K562 (cell line): ENCODE measurements around the gene MRNIP. TPM values are rescaled to one million over a fixed set of nuclear protein-coding genes. Genes with fewer than 3 reads are reported as not detected.

Experiments
- CBX1 ChIP-seq: sonication (generic); IDR thresholded peaks from 2 replicates; pipeline ENCODE4 v1.6.1; 2016; ENCODE audit warnings: antibody characterized with exemption, low read depth, mild to moderate bottlenecking
- MEF2D ChIP-seq: conservative IDR thresholded peaks from 2 replicates; pipeline ENCODE4 v1.6.1; 2016; ENCODE audit warnings: low read depth, missing genetic modification characterization, missing compliant biosample characterization
- TAF9B ChIP-seq: fragments of 450-650 bp; IDR thresholded peaks from 2 replicates; pipeline ENCODE4 v1.6.1; 2018; ENCODE audit warnings: mild to moderate bottlenecking; ENCODE audit not compliant: partially characterized antibody
- ZNF766 ChIP-seq: fragments of 200-800 bp; sonication (Bioruptor generic); conservative IDR thresholded peaks from 2 replicates; pipeline ENCODE4 v1.6.1; 2016; ENCODE audit warnings: missing genetic modification characterization, missing compliant biosample characterization
- polyA plus RNA-seq, 8 experiments: library from polyadenylated mRNA; depleted of rRNA in 4 of 8; stranded (reverse) in 5 of 8; unstranded in 3 of 8; fragments of >200 nt; fragmentation: Nextera tagmentation in 2 of 8; fragmentation: Illumina TruSeq in 1 of 8; extraction: Ambion mirVana in 2 of 8; extraction: Trizol in 1 of 8; gene quantifications; 2 replicates each; pipeline versions ENCODE4 v1.2.1 to v1.2.3, GENCODE V29; 2011 to 2014; ENCODE audit warnings: inconsistent platforms in 1 of 8, missing spikeins in 1 of 8
- total RNA-seq, 7 experiments: library from RNA; depleted of rRNA in 6 of 7; stranded (reverse); fragments of >200 nt in 6 of 7; fragmentation: Illumina TruSeq in 2 of 7; extraction: Trizol in 2 of 7; gene quantifications; 2 replicates each; pipeline versions ENCODE4 v1.2.1 to v1.2.3, GENCODE V29; 2011 to 2021; ENCODE audit warnings: low replicate concordance in 1 of 7
- TF ChIP-seq, protein P1 (sequence below), 2 experiments: fragments of 450-650 bp; IDR thresholded peaks; 2 replicates each; pipeline ENCODE4 v1.6.1; 2016; ENCODE audit warnings: mild to moderate bottlenecking in 2 of 2, borderline replicate concordance in 1 of 2, low read depth in 1 of 2, moderate library complexity in 1 of 2
- TF ChIP-seq, protein P2 (sequence below): fragments of 250-450 bp; sonication (Bioruptor Pico); IDR thresholded peaks from 2 replicates; pipeline ENCODE4 v1.8.0; 2022; ENCODE audit warnings: moderate library complexity, mild to moderate bottlenecking, inconsistent platforms
- TF ChIP-seq, protein P3 (sequence below), 2 experiments: fragments of 450-650 bp in 1 of 2; sonication (generic) in 1 of 2; formaldehyde crosslinking in 1 of 2; IDR thresholded peaks; 2 replicates each; pipeline versions ENCODE4 v1.7.1 to v1.9.0; 2016 to 2022; ENCODE audit warnings: inconsistent platforms in 1 of 2, mild to moderate bottlenecking in 1 of 2, missing genetic modification reagents in 1 of 2

Gene MRNIP
- total and polyA plus RNA-seq, 9 of the 15 experiments (the other 6 are each of a cell fraction or from before 2014, with no cell fraction given) = 3.6 to 39.0 (median 16.8) TPM

DNA sequence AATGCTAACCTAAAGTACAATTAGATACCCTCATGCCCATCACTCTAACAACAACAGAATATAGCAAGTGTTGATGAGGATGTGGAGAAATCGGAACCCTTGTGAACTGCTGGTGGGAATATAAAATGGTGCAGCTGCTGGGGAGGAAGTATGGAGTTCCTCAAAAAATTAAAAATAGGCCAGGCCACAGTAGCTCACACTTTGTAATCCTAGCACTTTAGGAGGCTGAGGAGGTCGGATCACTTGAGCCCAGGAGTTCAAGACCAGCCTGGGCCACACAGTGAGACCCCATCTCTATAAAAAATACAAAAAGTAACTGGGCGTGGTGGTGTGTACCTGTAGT lies 18.0 kb upstream of the MRNIP start (continued):
- TF ChIP-seq, protein P1, sequence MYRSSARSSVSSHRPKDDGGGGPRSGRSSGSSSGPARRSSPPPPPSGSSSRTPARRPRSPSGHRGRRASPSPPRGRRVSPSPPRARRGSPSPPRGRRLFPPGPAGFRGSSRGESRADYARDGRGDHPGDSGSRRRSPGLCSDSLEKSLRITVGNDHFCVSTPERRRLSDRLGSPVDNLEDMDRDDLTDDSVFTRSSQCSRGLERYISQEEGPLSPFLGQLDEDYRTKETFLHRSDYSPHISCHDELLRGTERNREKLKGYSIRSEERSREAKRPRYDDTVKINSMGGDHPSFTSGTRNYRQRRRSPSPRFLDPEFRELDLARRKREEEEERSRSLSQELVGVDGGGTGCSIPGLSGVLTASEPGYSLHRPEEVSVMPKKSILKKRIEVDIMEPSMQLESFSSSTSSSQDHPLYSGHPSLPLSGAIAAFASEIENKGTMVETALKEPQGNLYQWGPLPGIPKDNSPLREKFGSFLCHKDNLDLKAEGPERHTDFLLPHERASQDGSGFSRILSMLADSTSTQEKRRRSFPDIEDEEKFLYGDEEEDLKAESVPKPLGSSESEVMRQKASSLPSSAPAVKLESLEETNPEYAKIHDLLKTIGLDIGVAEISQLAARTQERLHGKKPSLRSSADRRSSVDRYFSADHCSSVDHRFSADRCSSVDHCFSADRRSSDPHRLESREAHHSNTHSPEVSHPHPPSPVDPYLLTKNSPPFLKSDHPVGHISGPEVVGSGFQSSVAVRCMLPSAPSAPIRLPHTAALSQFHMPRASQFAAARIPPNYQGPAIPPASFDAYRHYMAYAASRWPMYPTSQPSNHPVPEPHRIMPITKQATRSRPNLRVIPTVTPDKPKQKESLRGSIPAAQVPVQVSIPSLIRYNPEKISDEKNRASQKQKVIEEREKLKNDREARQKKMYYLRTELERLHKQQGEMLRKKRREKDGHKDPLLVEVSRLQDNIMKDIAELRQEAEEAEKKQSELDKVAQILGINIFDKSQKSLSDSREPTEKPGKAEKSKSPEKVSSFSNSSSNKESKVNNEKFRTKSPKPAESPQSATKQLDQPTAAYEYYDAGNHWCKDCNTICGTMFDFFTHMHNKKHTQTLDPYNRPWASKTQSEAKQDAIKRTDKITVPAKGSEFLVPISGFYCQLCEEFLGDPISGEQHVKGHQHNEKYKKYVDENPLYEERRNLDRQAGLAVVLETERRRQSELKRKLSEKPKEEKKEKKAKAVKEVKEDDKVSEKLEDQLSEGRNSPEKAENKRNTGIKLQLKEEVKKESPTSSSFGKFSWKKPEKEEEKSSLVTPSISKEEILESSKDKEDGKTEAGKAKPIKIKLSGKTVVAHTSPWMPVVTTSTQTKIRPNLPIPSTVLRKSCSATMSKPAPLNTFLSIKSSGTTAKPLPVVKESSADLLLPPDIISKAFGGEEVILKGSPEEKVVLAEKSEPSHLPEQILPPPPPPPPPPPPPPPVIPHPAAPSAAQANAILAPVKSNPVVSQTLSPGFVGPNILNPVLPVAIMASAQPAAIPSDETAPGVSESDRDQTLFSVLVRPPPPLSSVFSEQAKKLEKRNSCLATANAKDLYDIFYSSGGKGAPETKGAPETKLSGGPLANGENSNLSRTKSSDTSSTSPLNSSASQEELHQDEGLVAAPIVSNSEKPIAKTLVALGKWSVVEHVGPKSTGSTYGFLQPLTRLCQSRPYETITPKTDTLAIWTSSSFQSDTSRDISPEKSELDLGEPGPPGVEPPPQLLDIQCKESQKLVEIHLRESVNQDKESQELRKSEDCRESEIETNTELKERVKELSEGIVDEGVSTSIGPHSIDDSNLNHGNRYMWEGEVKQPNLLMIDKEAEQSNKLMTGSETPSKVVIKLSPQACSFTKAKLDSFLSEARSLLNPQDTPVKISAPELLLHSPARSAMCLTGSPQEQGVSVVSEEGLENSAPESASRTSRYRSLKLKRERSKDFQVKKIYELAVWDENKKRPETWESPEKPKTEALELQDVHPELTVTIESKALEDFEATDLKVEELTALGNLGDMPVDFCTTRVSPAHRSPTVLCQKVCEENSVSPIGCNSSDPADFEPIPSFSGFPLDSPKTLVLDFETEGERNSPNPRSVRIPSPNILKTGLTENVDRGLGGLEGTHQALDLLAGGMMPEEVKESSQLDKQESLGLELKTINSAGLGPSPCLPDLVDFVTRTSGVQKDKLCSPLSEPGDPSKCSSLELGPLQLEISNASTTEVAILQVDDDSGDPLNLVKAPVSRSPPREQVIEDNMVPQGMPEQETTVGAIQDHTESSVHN (IDR thresholded peaks at IDR 0.05; ENCODE audit: borderline replicate concordance in 1 of 2, low read depth in 1 of 2) = no peak
- TF ChIP-seq, protein P2, sequence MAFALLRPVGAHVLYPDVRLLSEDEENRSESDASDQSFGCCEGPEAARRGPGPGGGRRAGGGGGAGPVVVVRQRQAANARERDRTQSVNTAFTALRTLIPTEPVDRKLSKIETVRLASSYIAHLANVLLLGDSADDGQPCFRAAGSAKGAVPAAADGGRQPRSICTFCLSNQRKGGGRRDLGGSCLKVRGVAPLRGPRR (CRISPR knock-in tag) = no peak
- TF ChIP-seq CBX1 (no peak), MEF2D (tag) (no peak), ZNF766 (CRISPR knock-in tag) (no peak), TAF9B (no peak)
- TF ChIP-seq, protein P3, sequence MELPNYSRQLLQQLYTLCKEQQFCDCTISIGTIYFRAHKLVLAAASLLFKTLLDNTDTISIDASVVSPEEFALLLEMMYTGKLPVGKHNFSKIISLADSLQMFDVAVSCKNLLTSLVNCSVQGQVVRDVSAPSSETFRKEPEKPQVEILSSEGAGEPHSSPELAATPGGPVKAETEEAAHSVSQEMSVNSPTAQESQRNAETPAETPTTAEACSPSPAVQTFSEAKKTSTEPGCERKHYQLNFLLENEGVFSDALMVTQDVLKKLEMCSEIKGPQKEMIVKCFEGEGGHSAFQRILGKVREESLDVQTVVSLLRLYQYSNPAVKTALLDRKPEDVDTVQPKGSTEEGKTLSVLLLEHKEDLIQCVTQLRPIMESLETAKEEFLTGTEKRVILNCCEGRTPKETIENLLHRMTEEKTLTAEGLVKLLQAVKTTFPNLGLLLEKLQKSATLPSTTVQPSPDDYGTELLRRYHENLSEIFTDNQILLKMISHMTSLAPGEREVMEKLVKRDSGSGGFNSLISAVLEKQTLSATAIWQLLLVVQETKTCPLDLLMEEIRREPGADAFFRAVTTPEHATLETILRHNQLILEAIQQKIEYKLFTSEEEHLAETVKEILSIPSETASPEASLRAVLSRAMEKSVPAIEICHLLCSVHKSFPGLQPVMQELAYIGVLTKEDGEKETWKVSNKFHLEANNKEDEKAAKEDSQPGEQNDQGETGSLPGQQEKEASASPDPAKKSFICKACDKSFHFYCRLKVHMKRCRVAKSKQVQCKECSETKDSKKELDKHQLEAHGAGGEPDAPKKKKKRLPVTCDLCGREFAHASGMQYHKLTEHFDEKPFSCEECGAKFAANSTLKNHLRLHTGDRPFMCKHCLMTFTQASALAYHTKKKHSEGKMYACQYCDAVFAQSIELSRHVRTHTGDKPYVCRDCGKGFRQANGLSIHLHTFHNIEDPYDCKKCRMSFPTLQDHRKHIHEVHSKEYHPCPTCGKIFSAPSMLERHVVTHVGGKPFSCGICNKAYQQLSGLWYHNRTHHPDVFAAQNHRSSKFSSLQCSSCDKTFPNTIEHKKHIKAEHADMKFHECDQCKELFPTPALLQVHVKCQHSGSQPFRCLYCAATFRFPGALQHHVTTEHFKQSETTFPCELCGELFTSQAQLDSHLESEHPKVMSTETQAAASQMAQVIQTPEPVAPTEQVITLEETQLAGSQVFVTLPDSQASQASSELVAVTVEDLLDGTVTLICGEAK (IDR thresholded peaks at IDR 0.05) = no peak
- TF ChIP-seq, protein P3 (CRISPR knock-in tag; IDR thresholded peaks at IDR 0.05) = no peak
- TF ChIP-seq, all 486 proteins: peak for 0
